PFSK-1 (cell line): Measurements from ENCODE around the gene CABP7.

Source experiments
- POLR2AphosphoS5 ChIP-seq: IDR thresholded peaks from 2 replicates; pipeline ENCODE4 v1.6.1; 2012; ENCODE audit warnings: low read depth, mild to moderate bottlenecking, control low read depth, low read length, moderate library complexity
- TAF1 ChIP-seq: IDR thresholded peaks from 2 replicates; pipeline ENCODE4 v1.6.1; 2012; ENCODE audit warnings: low read length, control low read depth, borderline replicate concordance; ENCODE audit not compliant: insufficient read depth
- TF ChIP-seq, protein P1 (sequence below), 2 experiments: IDR thresholded peaks; 2 replicates each; pipeline versions ENCODE4 v1.6.1 to v1.8.0; 2011 to 2012; ENCODE audit warnings: low read depth in 2 of 2, low read length in 2 of 2, control low read depth in 1 of 2, inconsistent platforms in 1 of 2, mild to moderate bottlenecking in 1 of 2, moderate library complexity in 1 of 2; ENCODE audit not compliant: insufficient read depth in 1 of 2

GRCh38 chr22:29715240-29715639 is 4.6 kb upstream of the CABP7 start:
- TF ChIP-seq TAF1: no peak
- TF ChIP-seq, protein P1, sequence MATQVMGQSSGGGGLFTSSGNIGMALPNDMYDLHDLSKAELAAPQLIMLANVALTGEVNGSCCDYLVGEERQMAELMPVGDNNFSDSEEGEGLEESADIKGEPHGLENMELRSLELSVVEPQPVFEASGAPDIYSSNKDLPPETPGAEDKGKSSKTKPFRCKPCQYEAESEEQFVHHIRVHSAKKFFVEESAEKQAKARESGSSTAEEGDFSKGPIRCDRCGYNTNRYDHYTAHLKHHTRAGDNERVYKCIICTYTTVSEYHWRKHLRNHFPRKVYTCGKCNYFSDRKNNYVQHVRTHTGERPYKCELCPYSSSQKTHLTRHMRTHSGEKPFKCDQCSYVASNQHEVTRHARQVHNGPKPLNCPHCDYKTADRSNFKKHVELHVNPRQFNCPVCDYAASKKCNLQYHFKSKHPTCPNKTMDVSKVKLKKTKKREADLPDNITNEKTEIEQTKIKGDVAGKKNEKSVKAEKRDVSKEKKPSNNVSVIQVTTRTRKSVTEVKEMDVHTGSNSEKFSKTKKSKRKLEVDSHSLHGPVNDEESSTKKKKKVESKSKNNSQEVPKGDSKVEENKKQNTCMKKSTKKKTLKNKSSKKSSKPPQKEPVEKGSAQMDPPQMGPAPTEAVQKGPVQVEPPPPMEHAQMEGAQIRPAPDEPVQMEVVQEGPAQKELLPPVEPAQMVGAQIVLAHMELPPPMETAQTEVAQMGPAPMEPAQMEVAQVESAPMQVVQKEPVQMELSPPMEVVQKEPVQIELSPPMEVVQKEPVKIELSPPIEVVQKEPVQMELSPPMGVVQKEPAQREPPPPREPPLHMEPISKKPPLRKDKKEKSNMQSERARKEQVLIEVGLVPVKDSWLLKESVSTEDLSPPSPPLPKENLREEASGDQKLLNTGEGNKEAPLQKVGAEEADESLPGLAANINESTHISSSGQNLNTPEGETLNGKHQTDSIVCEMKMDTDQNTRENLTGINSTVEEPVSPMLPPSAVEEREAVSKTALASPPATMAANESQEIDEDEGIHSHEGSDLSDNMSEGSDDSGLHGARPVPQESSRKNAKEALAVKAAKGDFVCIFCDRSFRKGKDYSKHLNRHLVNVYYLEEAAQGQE (IDR thresholded peaks at IDR 0.05; ENCODE audit: insufficient read depth in 1 of 2, low read depth in 2 of 2, low read length in 2 of 2): no peak
- no peak for TF ChIP-seq POLR2AphosphoS5
